GM20000 (cell line): ENCODE data around the gene LRPAP1.

ENCODE experiments used
- DNase-seq: peaks from one replicate; pipeline ENCODE4 v3.0.0; 2012; ENCODE audit warnings: low spot score
- CTCF ChIP-seq: IDR thresholded peaks from 2 replicates; pipeline ENCODE4 v1.5.1; 2012; ENCODE audit warnings: mild to moderate bottlenecking, control low read depth; ENCODE audit errors: extremely low read depth, missing control alignments

LRPAP1 gene

GRCh38 chr4:3493720-3494461 is 38.3 kb downstream of the LRPAP1 start:
- no peak for TF ChIP-seq CTCF
- DNase-seq, result no peak

- no peak for DNase-seq
- TF ChIP-seq CTCF, result no peak
These were observed 39.2 kb downstream of the LRPAP1 start for GRCh38 chr4:3492741-3493719.

GRCh38 chr4:3491681-3492405 is 40.4 kb downstream of the LRPAP1 start:
- DNase-seq, result no peak

GRCh38 chr4:3489451-3489962 is 42.7 kb downstream of the LRPAP1 start:
- no peak for TF ChIP-seq CTCF
- DNase-seq, result no peak

More at GRCh38 chr4:3491681-3492405, 40.4 kb downstream of the LRPAP1 start:
- no peak for TF ChIP-seq CTCF

- no peak for DNase-seq
- TF ChIP-seq CTCF, result no peak
These were observed 43.4 kb downstream of the LRPAP1 start for GRCh38 chr4:3488820-3489219.

GRCh38 chr4:3487861-3488260 is 44.4 kb downstream of the LRPAP1 start:
- TF ChIP-seq CTCF, result no peak
- no peak for DNase-seq
